NCI-H446 (cell line): Measurements from ENCODE around the gene VPS9D1.

Experiments
- DNase-seq, 2 experiments: peaks; one replicate each; lab custom pipeline; 2025; lab: John Stamatoyannopoulos, UW

VPS9D1 gene

DNA sequence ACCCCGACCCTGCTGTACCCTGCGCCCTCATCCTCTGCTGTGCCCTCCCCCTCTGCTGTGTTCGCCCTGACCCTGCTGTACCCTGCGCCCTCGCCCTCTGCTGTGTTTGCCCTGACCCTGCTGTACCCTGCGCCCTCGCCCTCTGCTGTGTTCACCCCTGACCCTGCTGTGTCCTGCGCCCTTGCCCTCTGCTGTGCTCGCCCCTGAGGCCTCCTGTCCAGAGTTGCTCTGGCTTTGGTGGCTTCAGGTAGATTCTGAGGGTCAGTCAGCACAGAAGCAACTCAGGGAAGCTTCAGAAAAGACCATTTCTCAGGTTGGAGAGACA is 12.2 kb upstream of the VPS9D1 start:
- DNase-seq: no peak

DNA sequence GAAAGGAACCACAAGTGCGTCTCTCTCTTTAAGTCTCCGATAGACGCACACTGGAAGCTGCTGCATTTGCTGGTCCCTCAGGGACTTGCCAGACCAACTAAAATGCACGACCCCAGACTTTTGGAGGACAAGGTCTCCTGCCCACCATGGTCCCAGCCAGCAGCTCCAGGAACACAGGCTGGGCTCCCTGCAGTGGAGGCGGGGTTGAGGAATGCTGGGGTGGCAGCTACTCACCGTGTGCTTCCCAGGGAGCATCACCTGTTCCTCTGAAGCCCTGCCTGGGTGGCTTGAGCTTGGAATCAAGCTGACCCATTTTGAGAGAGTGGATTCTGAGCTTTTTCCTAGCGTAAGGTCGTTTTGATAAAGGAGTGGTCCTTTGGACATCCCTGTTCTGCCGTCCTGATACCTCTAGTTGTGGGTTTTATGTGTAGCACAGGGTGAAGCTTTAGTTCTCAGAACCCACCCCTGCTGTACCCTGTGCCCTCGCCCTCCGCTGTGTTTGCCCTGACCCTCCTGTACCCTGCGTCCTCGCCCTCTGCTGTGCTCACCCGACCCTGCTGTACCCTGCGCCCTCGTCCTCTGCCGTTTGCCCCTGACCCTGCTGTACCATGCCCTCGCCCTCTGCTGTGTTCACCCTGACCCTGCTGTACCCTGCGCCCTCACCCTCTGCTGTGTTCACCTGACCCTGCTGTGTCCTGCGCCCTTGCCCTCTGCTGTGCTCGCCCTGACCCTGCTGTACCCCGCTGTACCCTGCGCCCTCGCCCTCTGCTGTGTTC is 11.6 kb upstream of the VPS9D1 start:
- DNase-seq: no peak

DNA sequence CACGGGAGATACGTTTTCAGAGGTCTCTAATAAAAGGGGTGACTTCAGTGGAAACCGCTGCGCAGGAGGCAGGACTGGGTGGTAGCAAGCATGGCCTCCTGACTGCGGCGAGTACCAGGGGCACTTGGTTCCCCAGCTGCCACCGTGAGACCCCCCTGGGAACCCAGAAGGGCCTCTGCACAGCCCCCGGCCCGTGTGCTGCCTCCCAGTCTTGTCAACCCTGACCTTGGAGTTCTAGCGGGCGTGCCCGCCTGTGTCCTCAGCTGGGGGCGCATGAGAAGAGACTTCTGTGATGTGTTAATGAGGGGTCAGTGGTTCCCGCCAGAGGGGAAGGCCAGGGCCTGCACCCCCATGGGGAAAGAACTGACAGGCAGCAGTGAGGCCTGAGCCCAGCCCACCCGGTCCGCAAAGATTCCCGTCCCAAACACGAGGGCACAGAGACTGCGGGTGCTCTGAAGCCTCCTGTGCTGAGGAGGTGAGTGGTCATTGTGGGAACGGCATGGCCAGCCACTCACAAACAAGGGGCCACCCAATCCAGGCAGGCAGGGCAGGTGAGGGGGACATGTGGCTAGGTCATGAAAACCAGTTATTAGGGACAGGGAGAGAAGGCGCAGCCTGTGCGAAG is 10.0 kb upstream of the VPS9D1 start:
- DNase-seq: no peak

DNA sequence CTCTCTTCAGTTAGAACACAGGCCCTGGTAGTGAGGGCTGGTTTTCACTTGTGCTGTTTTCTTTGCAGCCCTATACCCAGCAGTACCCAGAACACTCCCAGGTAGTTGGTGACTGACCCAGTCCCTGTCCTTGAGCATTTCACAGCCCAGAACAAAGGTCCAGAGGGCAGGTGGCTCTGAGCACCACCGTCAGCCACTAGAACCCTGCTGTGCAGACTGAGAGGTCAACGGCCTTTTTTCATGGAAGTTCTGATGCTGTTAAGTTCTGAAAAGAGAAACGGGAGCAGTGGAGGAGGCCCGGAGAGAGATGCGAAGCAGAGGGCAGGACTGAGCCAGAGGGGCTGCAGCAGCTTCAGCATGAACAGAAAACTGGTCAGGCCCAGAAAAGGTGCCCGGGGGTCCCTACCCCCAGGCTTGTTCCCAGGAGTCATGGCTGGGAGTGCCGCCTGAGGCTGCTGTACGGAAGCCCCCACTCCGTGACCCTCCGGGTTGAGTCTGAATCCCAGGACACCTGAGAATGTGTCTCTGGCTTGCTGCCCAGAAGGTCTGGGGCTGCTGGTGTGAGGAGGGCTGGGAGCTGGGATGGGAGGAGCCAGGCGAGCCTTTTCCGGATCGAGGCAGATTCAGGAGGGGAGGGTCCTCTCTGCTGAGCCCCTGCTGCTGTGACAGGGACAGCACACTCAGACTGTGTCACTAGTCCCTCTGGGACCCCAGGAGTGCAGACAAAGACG is 9.3 kb upstream of the VPS9D1 start:
- no peak for DNase-seq

DNA sequence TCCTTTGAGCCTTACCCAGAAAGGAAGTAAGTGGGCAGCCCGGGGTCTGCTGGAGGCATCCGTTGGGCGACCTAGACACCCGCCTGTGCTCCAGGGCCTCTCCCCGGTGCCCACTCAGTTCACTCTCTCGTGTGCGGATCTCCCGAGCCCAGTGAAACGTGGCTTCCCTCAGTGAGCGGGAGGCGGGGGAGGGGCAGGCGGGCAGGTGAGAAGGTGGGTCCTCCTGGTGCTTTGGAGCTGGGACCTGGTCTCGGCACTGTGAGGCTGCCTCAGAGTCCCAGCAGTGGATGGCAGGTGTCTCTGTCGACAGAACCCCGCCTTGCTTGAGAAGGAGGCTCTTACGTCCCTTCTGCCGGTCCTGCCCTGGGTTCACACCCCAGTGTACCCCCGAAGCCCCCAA is 8.6 kb upstream of the VPS9D1 start:
- DNase-seq: no peak

DNA sequence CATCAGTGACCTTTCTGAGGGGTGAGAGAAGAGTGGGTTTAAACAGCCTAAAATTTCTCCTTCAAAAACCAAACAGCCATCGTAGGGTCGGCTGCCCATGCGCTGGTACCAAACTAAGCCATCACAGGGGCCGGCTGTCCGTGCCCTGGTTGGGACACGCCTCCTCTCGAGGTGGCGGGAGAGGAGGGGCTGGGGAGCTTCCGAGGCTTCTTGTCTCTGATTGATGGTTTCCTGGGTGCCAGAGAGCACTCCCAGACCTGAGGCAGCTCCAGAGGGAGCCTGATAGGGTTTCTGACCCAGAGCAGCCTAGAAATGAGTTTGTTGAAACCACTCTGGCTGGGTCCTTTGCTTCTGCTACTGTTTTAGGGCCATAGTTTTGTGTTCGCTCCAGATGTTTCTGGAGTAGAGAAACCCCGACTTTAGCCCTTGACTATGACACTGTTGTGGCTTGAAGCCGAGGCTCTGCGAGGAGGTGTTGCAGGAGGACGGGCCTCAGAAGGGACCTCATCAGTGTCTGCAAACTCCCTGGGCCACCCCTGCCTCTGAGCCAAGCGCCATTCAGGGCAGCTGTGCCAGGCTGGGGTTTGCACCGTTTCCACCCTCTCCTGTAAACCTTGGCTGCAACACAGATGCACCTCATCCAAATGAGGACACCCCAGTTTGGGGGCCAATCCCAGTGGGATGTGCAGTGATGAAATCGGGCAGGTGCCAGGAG is 6.9 kb upstream of the VPS9D1 start:
- DNase-seq: no peak

DNA sequence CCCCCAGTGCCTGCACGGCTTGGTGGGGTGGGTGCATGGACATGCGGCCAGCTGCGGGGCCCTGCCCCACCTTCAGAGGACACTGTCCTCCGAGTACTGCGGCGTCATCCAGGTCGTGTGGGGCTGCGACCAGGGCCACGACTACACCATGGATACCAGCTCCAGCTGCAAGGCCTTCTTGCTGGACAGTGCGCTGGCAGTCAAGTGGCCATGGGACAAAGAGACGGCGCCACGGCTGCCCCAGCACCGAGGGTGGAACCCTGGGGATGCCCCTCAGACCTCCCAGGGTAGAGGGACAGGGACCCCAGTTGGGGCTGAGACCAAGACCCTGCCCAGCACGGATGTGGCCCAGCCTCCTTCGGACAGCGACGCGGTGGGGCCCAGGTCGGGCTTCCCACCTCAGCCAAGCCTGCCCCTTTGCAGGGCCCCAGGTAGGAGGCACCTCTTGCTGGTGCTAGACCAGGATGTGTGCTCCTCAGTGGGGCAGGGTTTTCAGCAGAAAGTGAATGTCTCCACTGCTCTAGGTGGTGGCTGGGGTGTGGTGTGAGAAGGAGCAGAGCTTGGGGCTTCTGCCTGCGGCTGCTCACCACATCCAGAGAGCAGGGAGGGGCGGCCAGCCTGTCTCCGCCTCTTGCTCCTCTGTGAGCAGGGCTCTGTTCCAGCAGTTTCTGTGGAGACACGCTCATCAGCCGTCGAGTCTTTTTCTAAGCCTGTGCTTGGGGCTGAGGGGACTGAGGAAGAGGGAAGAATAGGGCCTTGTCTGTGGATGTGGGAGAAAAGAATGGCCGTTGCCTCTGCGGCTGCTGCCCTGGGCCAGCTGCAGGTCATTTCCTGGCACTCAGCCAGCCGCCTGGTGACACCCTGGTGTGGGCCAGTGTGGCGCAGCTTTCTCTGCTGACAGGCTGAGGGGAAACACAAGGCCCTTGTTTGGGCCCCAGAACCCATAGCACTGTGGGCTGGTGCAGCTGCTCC is 2.9 kb upstream of the VPS9D1 start:
- peak in 1 of 2 experiments; percentile 33 for DNase-seq

DNA sequence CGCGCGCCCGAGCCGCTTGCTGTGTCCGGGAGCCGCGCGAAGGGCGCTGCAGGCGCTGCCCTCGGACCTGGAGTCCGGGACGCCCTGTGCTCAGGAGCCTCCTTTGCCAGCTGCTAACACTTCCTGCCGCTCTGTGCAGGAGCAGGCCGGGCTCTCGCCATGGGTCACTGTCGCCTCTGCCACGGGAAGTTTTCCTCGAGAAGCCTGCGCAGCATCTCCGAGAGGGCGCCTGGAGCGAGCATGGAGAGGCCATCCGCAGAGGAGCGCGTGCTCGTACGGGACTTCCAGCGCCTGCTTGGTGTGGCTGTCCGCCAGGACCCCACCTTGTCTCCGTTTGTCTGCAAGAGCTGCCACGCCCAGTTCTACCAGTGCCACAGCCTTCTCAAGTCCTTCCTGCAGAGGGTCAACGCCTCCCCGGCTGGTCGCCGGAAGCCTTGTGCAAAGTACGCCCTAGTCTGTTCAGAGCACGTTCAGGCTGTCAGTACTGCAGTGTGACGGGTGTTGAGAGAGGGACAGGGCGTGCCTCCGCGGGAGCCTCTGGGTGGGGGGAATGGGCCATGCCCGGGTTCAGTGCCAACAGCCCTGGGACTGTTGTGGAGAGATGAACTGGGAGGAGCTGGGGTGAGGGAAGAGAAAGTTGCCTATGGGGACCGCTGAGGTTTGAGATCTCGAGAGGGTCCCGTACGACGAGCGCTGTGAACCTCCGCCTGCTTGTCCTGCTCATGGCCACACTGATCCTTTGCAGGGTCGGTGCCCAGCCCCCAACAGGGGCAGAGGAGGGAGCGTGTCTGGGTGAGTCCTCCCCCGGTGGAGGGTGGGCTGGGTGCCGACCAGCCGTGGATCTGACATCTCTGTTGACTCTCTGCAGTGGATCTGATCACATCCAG is 1.9 kb upstream of the VPS9D1 start:
- peak in 1 of 2 experiments; percentile 25 for DNase-seq

DNA sequence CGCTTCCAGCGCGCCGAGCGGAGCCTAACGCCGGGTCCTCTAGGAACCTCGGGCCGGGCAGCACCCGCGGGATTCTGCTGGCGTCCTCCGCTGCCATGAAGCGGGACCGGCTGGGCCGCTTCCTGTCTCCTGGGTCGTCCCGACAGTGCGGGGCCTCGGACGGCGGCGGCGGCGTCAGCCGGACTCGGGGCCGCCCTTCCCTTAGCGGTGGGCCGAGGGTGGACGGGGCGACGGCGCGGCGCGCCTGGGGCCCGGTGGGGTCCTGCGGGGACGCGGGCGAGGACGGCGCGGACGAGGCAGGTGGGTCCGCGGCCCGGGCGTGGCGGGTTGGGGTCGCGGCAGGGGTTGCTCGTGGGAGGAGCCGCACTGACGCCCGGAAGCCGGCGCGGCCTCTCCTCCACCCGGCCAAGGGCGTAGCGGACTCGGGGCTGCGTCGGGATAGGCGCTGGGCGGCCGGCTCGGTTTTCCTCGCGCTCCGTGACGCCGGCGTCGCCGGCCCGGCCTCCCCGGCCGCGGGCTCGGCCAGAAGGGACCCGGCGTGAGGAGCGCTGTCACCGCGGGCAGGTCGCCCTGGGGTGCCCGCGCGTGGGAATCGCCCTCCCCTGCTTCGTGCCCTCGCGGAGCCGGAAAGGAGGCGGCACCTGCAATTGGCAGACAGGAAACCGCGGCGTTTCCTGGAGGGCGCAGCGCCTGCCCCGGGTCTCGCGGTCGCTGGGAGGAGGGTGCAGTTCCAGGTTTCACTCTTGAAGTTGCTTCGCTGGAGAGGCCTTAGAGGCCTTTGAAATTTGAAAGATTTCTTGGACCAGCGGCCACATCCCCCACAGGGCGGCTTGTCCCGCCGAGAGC is 1.1 kb upstream of the VPS9D1 start:
- peak; percentile 25 to 34 for DNase-seq

DNA sequence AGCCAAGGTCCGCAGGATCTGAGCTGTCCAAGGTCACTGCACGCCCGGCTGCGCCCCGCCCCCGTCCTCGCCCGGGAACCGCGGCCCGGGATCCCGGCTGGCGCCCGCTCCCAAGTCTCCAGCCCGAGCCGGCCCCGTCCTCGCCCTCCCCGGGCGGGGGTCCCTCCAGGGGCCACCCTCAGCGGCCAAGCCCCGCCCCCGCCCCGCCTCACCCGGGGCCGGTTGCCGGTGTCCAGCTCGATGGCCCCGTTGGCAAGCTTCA is 216 bp downstream of the VPS9D1 start:
- no peak for DNase-seq

DNA sequence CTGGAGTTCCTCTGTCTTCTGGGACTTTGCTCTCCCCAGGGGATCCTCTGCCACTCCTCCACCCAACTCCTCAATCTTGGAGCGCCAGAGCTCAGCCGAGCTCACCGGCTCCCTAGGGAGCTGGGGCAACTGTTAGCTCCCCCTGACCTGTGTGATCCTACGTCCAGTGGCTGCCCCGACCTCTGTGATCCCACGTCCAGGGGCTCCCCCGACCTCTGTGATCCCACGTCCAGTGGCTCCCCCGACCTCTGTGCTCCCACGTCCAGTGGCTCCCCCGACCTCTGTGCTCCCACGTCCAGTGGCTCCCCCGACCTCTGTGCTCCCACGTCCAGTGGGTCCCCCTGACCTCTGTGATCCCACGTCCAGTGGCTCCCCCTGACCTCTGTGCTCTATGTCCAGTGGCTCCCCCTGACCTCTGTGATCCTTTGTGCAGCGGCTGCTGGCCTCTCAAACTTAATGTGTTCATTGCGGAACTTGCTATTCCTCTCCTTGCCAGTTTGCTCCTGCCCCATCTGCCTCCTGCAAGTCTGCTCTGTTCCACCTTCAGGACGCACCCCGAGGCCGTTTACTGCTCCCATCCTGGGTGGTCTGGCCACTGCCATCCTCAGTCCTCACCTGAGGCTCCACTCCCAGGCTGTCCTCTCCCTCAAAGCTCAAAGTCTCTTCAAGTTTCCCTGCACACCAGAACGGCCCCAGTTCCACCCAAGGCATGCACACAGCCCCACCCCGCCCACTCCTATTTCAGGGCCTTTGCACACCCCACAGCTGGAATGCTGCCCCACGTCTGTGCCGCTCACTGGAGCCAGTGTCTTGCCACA is 2.8 kb downstream of the VPS9D1 start:
- no peak for DNase-seq

DNA sequence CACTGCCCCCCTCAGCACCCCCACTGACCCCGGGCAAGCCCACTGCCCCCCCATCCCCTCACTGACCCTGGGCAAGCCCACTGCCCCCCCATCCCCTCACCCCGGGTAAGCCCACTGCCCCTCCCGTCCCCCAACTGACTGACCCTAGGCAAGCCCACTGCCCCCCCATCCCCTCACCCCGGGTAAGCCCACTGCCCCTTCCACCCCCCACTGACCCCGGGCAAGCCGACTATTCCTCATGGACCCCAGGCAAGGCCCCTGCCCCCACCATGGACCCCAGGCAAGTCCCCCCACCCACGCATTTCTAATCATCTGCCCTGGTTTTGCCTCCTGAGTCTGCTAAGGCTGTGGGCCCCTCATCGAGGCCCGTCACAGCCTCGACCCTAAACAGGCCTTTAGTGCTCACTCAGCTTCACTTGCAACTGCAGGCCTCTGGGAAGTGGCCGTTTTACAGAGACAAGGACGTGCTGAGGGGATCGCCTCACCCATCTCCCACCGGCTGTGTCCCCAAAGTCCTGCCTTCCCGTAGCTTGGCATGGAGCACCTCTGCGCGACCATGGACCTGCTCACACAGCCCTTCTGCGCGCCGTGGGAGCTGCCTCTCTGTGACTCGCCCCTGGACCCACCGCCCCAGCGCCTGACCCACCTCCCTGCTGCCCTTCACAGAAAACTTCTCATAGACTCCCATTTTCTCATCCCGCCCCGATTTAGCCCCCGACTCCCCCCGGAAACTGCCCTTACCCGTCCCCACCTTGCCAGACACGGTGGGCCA is 3.6 kb downstream of the VPS9D1 start:
- no peak for DNase-seq

DNA sequence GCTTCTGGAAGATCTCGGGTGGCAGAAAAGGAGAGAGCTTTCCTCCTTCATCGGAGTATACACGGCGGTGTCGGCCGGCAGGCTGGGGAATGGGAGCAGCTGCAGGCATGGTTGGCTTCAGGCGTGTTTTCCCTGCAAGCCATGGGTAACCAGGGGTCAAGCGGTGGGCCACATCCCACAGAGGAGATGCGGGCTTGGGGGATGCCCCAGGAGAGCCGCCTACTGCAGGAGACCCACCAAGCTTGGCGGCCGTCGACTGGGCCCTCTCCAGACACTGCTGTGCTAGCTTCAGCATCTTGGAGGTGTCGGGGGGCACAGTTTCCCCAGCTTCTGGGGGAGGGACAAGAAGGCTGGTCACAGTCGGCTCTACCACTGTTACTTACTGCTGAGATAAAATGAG is 4.2 kb downstream of the VPS9D1 start:
- no peak for DNase-seq

DNA sequence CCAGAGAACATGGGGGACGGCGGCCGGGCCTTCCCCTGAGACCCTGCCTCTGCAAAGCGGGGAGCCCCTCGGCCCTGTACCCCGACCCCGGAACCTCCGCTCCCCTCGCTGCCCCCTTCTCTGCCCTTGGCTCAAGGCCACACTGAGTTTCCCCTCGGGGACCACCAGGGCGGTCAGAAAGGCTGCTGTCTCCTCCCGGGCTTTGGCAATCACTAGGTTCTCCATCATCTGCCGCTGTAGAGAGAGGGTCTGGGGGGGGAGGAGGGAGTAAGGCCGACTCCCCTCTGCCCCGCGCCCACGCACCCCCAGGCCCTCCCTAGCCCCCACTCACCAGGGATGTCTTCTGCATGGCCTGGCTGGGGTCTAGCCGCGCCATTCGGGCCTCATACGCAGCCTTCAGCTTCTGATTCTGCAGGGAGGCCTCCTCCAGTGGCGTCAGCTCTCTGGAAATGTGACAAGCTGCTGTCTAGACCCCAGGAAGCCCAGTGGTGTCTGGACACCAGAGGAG is 8.4 kb downstream of the VPS9D1 start:
- no peak for DNase-seq

DNA sequence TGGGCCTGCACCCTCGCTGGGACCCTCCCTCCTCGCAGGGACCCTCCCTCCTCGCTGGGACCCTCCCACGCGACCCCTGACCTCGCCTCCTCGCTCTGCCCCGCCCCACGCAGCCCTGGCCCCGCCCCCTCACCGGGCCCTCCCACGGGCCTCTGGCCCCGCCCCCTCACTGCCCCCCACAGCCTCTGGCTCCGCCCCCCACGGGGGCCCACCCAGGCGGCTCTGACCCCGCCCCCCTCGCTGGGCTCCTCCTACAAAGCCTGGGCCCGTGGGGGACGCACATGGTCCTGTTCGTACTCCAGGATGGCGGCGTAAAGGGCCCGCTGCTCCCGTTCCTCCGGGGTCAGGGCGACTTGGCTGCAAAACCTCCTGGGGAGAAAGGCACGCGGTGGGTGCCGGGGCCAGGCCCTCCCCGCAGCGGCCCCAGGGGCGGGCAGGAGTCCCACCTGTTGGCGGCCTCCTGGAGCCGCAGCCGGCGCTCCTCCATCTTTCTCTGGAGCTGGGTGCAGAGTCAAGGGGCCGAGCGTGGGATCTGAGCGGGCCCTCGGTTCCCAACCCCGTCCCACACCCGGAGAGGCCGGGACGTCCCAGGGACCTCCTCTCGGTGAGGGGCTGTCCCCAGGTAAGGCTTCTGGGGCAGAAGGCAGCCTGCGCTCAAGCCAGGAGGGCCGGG is 9.0 kb downstream of the VPS9D1 start:
- DNase-seq: peak; percentile 27 to 71

DNA sequence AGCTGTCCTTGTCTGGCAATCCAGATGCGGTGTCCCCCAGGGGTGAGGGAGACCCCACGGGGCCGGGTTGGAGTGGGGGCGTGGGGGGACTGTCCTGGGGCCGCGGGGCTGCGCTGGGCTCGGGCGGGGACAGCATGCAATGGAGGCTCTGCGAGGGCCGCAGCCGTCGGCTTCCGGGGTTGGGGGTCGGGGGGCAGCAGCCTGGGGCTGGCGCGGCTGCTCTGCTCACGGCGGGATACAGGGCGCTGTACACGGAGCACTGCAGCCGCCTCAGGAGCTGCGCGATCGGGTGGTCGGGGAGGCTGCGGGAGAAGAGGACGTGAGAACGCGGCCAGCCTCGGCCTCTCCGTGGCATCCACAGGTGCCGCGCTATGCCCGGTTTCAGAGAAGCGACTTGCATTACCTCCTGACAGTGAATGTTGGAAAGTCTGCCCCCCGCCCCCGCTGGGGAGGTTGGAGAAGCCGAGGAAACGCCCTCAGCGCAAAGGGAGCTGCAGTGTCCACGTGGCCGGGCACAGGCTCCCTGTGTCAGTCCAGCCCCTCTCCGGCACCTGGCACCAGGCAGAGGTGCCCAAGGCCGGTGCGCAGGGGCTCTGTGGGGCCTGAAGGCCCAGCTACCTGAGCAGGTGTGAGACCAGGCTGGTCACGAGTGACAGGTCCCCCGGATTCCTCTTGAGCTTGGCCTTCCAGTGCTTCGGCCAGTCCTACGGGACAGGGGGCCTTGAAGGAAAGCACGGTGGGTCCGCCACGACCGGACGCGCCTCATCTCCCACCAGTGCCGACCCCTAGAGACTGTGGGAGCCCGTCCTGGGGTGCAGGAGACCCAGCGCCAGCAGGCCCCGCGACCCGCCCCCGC is 9.8 kb downstream of the VPS9D1 start:
- no peak for DNase-seq
